PC-9 (cell line): ENCODE results near the gene RTN3.

ENCODE experiments used
- EZH2 ChIP-seq: fragments of 200-600 bp; sonication (generic); IDR thresholded peaks from 2 replicates; pipeline ENCODE4 v1.8.0; 2017; ENCODE audit warnings: antibody characterized with exemption, low read depth
- TF ChIP-seq, protein P1 (sequence below): fragments of 200-600 bp; sonication (generic); conservative IDR thresholded peaks from 2 replicates; pipeline ENCODE4 v1.6.1; 2017; ENCODE audit warnings: mixed run types, antibody characterized with exemption, mild to moderate bottlenecking, moderate library complexity

DNA sequence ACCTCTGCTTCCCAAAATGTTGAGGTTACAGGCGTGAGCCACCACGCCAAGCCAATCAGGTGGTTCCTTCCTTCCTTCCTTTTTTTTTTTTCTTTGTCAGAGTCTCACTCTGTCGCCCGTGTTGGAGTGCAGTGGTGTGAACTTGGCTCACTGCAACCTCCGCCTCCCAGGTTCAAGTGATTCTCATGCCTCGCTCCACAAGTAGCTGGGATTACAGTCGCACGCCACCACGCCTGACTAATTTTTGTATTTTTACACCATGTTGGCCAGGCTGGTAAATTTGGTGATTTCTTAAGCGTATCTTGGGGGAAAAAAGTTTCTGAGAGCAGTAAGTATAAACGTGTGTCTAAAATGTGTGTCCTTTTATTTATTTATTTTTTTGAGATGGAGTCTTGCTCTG lies 113.8 kb downstream of the RTN3 start:
- TF ChIP-seq, protein P1, sequence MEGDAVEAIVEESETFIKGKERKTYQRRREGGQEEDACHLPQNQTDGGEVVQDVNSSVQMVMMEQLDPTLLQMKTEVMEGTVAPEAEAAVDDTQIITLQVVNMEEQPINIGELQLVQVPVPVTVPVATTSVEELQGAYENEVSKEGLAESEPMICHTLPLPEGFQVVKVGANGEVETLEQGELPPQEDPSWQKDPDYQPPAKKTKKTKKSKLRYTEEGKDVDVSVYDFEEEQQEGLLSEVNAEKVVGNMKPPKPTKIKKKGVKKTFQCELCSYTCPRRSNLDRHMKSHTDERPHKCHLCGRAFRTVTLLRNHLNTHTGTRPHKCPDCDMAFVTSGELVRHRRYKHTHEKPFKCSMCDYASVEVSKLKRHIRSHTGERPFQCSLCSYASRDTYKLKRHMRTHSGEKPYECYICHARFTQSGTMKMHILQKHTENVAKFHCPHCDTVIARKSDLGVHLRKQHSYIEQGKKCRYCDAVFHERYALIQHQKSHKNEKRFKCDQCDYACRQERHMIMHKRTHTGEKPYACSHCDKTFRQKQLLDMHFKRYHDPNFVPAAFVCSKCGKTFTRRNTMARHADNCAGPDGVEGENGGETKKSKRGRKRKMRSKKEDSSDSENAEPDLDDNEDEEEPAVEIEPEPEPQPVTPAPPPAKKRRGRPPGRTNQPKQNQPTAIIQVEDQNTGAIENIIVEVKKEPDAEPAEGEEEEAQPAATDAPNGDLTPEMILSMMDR: no peak
- TF ChIP-seq EZH2: no peak
